Measurements from ENCODE around the gene TYROBP. TPM values are rescaled to one million over a fixed set of nuclear protein-coding genes. Genes with fewer than 3 reads are reported as not detected.
A peak's percentile ranks its signal among the peaks of the same experiment; 100 is the strongest.
"Not testable (repeated sequence)": the region's sequence is repeated elsewhere in the genome, so short reads cannot be mapped to it uniquely, and the experiment has no call there.

Gene TYROBP
- total RNA-seq, 2 donors from 2014 or later: 8.2 to 41.3 TPM

DNA sequence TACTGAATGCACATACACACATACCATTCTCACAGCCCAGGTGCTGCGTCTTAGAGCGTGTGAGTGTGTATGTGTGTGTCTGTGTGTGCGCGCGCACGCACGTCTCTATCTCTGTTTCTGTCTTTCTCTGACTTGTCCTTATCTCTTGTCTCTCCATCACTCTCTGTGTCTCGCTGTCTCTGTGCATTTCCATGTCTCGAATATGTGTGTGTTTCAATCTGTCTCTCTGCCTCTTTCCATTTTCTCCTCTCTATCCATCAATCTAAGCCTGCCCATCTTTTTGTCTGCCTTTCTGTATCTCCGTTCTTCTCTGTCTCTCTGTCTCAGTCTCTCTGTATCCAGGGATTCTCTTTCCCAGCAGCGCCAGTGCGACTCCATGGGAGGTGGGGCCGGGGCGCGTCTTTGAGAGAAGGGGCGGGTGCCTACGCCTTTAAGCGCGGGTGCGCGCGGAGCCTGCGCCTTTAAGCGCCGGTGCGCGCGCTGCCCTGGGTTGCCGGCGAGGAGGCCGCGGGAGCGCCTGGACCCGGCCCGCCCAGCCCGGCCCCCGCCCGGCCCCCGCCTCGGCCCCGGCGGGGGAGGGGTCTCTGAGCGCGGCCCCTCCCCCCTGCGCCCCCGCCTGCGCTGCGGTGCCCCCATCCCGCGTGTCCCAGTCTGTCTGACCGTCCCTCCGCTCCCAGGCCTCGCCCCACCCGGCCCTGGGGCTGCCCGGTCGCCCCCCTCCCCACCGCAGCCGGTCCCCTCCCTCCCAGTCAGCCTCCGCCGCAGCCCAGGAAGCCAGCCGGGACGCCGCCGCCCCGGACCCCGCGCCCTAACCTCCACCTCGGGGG lies 28.0 kb upstream of the TYROBP start, which contains the start of gene LRFN3:
TSS of gene LRFN3 (plus strand) at position 464 of the 827 bp plus-strand sequence. CDS start 3,052 bp downstream, outside the sequence.
- peak; percentile 54 for ATAC-seq
- intact Hi-C loops (cut with DNase I, micrococcal nuclease): no loop called here
- peak; percentile 68 to 84 for DNase-seq

GRCh38 chr19:35932291-35932936 lies 24.3 kb upstream of the TYROBP start:
- ATAC-seq (no peak), DNase-seq (no peak)
- intact Hi-C loops (cut with DNase I, micrococcal nuclease): loop anchor here in 1 of 2 donors (5.0 kb wide), 1 partner anchor 50 kb away; no protein-coding TSS in a partner anchor

DNA sequence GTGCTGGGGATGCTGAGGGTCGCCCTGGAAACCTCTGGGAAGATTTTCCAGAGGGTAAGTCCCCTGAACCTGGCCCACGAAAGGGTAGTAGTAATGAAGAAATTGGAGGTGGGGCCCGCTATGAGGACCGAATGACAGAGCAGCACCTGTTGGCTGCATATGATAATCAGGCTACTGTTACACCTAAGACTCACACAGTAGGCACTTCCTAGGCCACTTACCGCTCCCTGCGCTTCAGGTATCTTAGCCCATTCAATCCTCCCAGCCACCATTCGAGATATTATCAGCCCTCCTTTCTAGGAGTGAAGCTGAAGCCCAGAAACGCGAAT lies 23.7 kb upstream of the TYROBP start:
- DNase-seq: no peak
- intact Hi-C loops (cut with DNase I, micrococcal nuclease): loop anchor here in 1 of 2 donors (2.0 to 5.0 kb wide), 2 partner anchors 33 to 50 kb away; no protein-coding TSS in a partner anchor
- no peak for ATAC-seq

DNA sequence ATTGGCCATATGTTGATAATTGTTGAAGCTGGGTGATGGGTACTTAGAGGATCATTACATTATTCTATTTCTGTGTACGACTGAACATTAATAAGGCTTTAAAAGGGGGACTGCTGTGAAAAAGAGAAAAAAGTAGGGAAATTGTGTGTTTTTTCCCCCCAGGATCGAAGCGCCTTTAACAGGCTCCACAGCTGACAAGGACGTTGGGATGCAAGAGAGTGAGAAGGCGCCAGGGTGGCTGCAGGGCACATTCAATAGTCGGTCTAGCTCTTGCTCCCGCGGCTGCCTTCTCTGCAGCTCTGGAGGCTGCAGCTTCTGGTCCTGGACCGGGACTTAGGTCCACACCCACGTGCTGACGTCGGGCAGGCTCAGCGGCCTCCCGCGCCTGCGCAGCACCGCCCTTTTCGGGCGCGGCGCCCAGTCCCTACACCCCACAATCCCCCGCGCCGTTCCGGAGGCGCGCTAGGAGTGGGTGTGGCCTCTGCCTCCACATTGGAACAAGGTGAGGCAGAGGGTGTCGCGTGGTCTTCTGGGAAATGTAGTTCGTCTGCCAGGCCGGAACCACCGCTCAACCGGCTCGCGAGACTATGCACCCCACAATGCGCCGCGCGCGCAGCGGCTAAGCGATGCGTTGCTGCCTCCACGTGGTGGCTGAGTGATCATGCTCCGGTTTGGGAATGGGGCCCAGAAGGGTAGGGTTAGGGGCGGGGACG lies 23.2 kb upstream of the TYROBP start:
- ATAC-seq: peak; percentile 98
- intact Hi-C loops (cut with DNase I, micrococcal nuclease): loop anchor here in 1 of 2 donors (2.0 to 5.0 kb wide), 2 partner anchors 33 to 49 kb away; no protein-coding TSS in a partner anchor
- DNase-seq: peak; percentile 99 to 100

- intact Hi-C loops (cut with DNase I, micrococcal nuclease): loop anchor here in 1 of 2 donors (2.0 to 5.0 kb wide), 2 partner anchors 31 to 48 kb away; no protein-coding TSS in a partner anchor
- ATAC-seq (no peak), DNase-seq (no peak)
These were observed 21.8 kb upstream of the TYROBP start for GRCh38 chr19:35929876-35930275.

- intact Hi-C loops (cut with DNase I, micrococcal nuclease): no loop called here
- ATAC-seq (no peak), DNase-seq (no peak)
These were observed 20.4 kb upstream of the TYROBP start for GRCh38 chr19:35928507-35928906.

GRCh38 chr19:35925501-35925900 lies 17.4 kb upstream of the TYROBP start:
- DNase-seq: no peak
- no peak for ATAC-seq
- intact Hi-C loops (cut with DNase I, micrococcal nuclease): no loop called here

GRCh38 chr19:35921012-35921411 lies 12.9 kb upstream of the TYROBP start:
- DNase-seq (no peak), ATAC-seq (no peak)
- intact Hi-C loops (cut with DNase I, micrococcal nuclease): no loop called here

- no peak for ATAC-seq
- DNase-seq: no peak
- intact Hi-C loops (cut with DNase I, micrococcal nuclease): no loop called here
These were observed 11.2 kb upstream of the TYROBP start for GRCh38 chr19:35919306-35919705.

DNA sequence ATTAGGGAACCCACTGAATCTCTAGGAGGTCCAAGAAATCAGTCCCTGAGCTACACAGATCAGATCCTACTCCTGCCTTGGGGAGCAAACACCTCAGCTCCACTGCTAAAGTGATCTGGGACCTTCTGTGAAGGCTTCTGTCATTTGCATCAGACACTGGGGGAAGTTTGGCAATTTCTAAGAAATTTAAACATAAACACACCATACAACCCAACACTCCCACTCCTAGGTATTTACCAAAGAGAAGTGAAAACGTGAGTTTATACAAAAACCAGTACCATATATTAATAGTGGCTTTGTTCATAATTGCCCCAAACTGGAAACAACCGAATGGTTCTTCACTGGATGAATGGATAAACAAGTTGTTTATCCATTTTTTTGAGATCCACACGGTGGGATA lies 7.3 kb upstream of the TYROBP start:
- intact Hi-C loops (cut with DNase I, micrococcal nuclease): no loop called here
- ATAC-seq (no peak), DNase-seq (no peak)

DNA sequence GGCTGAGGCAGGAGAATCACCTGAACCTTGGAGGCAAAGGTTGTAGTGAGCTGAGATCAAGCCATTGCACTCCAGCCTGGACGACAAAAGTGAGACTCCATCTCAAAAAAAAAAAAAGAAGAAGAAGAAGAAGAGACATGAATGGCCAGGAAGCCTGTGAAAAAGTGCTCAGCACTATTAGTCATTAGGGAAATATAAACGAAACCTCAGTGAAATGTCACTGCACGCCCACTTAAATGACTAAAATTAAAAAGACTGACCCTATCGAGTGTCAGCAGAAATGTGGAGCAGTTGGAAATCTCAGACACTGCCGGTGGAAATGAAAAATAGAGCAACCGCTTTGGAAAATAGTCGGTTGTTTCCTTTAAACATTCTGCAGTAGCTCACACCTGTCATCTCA lies 5.5 kb upstream of the TYROBP start:
- DNase-seq: no peak
- intact Hi-C loops (cut with DNase I, micrococcal nuclease): no loop called here
- no peak for ATAC-seq

GRCh38 chr19:35911790-35912189 lies 3.7 kb upstream of the TYROBP start:
- ATAC-seq (no peak), DNase-seq (no peak)

GRCh38 chr19:35911173-35911572 lies 3.1 kb upstream of the TYROBP start:
- ATAC-seq: no peak
- no peak for DNase-seq
- intact Hi-C loops (cut with DNase I, micrococcal nuclease): no loop called here

More at GRCh38 chr19:35911790-35912189, 3.7 kb upstream of the TYROBP start:
- intact Hi-C loops (cut with DNase I, micrococcal nuclease): no loop called here

DNA sequence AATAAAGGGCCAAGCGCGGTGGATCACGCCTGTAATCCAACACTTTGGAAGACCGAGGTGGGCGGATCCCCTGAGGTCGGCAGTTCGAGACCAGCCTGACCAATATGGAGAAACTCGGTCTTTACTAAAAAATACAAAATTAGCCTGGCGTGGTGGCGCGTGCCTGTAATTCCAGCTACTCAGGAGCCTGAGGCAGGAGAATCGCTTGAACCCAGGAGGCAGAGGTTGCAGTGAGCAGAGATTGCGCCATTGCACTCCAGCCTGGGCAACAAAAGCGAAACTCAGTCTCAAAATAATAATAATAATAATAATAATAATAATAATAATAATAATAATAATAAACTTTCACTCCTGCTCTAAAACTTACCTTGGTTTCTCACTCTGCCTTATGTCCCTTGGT lies 2.3 kb upstream of the TYROBP start:
- DNase-seq; ATAC-seq; intact Hi-C loops (cut with DNase I, micrococcal nuclease): not testable (repeated sequence)

- ATAC-seq: no peak
- no peak for DNase-seq
- intact Hi-C loops (cut with DNase I, micrococcal nuclease): no loop called here
These were observed 1.6 kb upstream of the TYROBP start for GRCh38 chr19:35909684-35910035.

GRCh38 chr19:35908973-35909683 lies 1.0 kb upstream of the TYROBP start:
- intact Hi-C loops (cut with DNase I, micrococcal nuclease): no loop called here
- peak; percentile 48 for ATAC-seq
- peak; percentile 70 to 73 for DNase-seq

DNA sequence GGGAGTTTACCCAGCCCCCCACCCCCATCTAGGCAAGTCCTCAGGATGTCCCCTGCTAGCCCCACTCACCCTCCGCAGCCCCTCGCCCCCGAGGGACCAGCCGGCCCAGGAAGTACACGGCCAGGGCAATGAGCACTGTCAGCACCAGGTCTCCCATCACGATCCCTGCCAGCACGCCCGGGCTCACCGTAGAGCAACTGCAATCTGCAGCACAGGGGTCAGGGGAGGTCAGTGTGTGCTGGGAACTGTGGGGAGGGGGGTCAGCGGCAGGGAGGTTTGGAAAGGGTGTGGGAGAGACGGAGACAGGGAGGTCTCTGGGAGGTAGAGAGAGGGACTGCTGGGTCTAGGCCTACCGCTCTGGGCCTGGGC lies 734 bp downstream of the TYROBP start:
- intact Hi-C loops (cut with DNase I, micrococcal nuclease): no loop called here
- ATAC-seq (no peak), DNase-seq (no peak)

DNA sequence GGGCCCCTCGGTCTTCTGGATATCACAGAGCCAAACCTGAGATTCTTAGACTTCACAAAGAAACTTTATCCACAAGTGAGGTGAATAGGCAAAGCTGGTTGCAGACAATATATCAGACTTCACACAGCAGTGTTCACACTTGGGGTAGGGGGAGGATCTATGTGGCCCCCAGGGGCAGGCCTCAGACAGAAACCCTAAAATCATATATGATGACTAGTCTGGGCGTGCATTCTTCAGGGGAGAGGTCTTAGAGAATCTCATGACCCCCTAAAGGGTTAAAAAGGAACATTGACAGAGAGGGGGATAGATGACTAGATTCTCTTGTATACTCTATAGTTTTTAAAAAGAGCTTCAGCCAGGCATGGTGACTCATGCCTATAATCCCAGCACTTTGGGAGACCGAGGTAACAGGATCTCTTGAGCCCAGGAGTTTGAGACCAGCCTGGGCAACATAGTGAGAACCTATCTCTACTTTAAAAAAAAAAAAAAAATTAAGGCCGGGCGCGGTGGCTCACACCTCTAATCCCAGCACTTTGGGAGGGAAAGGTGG lies 2.8 kb downstream of the TYROBP start:
- no peak for ATAC-seq
- intact Hi-C loops (cut with DNase I, micrococcal nuclease): no loop called here
- DNase-seq: no peak

Data from left colon (tissue), 2 donors.